ENCODE data around the gene HTT. TPM values are rescaled to one million over a fixed set of nuclear protein-coding genes. Genes with fewer than 3 reads are reported as not detected.

The HTT gene
- total RNA-seq, 1 experiment from 2014 or later = 44.4 TPM

DNA sequence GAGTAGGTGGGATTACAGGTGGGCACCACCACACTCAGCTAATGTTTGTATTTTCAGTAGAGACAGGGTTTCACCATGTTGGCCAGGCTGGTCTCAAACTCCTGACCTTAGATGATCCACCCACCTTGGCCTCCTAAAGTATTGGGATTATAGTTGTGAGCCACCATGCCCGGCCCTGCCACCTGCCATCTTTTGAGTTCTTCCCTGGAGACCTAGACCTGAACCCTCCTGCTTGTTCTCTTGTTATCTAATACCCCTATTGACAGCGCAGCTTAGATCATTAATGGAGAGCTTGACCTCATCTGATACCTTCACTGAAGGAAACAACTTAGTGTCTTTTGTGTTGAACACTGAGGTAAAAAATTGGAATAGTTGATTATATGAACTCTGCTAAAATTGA is 53.6 kb downstream of the HTT start:
- intact Hi-C loops (cut with micrococcal nuclease; ENCODE audit: unreplicated experiment) = no loop called here
- no peak for TF ChIP-seq CTCF (IDR thresholded peaks at IDR 0.05; ENCODE audit: unreplicated experiment)
- no peak for DNase-seq
- H3K4me3 Mint-ChIP-seq (ENCODE audit: low read depth, unreplicated experiment) = no peak overlapping the region
- H3K4me1 Mint-ChIP-seq (ENCODE audit: low read depth, unreplicated experiment) = no peaks in the 10 kb centered on the region
- no TSS peak for BruUV-seq (replicated peaks)
- H3K27me3 Mint-ChIP-seq (ENCODE audit: unreplicated experiment) = no peaks in the 10 kb centered on the region
- H3K36me3 Mint-ChIP-seq (ENCODE audit: insufficient read depth, unreplicated experiment) = peaks cover 18% of the 10 kb centered on the region
- no peaks in the 10 kb centered on the region for H3K9me3 Mint-ChIP-seq (ENCODE audit: low read depth, unreplicated experiment)
- H3K27ac Mint-ChIP-seq (ENCODE audit: unreplicated experiment) = no peak overlapping the region
- CTCF ChIA-PET = no interaction called here

- BruUV-seq (replicated peaks) = no TSS peak
- H3K4me1 Mint-ChIP-seq (ENCODE audit: low read depth, unreplicated experiment) = no peaks in the 10 kb centered on the region
- peaks cover 20% of the 10 kb centered on the region for H3K36me3 Mint-ChIP-seq (ENCODE audit: insufficient read depth, unreplicated experiment)
- no peak overlapping the region for H3K27ac Mint-ChIP-seq (ENCODE audit: unreplicated experiment)
- no peaks in the 10 kb centered on the region for H3K27me3 Mint-ChIP-seq (ENCODE audit: unreplicated experiment)
- CTCF ChIA-PET = no interaction called here
- intact Hi-C loops (cut with micrococcal nuclease; ENCODE audit: unreplicated experiment) = no loop called here
- H3K9me3 Mint-ChIP-seq (ENCODE audit: low read depth, unreplicated experiment) = no peaks in the 10 kb centered on the region
- TF ChIP-seq CTCF (IDR thresholded peaks at IDR 0.05; ENCODE audit: unreplicated experiment) = no peak
- no peak for DNase-seq
- no peak overlapping the region for H3K4me3 Mint-ChIP-seq (ENCODE audit: low read depth, unreplicated experiment)
Measured at GRCh38 chr4:3128976-3129375, 54.5 kb downstream of the HTT start.

DNA sequence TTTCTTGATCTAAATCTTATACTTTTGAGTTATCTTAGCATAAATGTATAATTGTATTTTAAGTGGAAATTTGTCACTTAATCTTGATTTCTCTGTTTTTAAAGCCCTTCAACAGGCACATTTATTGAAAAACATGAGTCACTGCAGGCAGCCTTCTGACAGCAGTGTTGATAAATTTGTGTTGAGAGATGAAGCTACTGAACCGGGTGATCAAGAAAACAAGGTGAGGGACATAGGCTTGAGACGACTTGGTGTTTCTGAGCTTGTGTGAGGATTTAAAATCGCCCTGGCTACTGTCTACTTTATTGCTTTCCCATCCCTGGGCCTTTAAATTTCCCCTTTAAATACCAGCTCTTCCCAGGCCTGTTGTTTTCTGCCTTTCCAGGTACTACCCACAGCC is 55.7 kb downstream of the HTT start:
- intact Hi-C loops (cut with micrococcal nuclease; ENCODE audit: unreplicated experiment) = no loop called here
- DNase-seq = no peak
- peaks cover 20% of the 10 kb centered on the region for H3K36me3 Mint-ChIP-seq (ENCODE audit: insufficient read depth, unreplicated experiment)
- TF ChIP-seq CTCF (IDR thresholded peaks at IDR 0.05; ENCODE audit: unreplicated experiment) = no peak
- no peaks in the 10 kb centered on the region for H3K9me3 Mint-ChIP-seq (ENCODE audit: low read depth, unreplicated experiment)
- no TSS peak for BruUV-seq (replicated peaks)
- H3K4me3 Mint-ChIP-seq (ENCODE audit: low read depth, unreplicated experiment) = no peak overlapping the region
- H3K27ac Mint-ChIP-seq (ENCODE audit: unreplicated experiment) = no peak overlapping the region
- H3K27me3 Mint-ChIP-seq (ENCODE audit: unreplicated experiment) = no peaks in the 10 kb centered on the region
- no peaks in the 10 kb centered on the region for H3K4me1 Mint-ChIP-seq (ENCODE audit: low read depth, unreplicated experiment)
- CTCF ChIA-PET = no interaction called here

DNA sequence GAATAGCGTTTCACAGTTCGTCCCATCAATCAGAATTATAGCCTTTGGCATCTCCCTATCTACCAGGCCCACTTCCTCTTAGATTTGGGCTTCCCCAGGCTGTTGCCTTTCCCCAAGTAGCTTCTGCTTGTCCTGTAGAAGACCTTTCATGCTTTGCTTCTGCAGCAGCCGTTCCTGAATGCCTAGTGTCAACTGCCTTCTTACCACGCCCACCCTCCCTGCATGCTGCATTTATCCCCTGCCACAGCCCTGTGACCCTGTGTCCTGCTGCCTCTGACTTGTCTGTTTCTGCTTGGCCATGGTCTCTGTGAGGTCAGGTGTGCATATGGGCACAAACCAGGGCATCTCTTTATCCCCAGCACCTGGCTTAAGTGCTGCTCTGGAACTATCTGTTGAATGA is 56.3 kb downstream of the HTT start:
- H3K4me1 Mint-ChIP-seq (ENCODE audit: low read depth, unreplicated experiment) = no peaks in the 10 kb centered on the region
- H3K27ac Mint-ChIP-seq (ENCODE audit: unreplicated experiment) = no peak overlapping the region
- H3K36me3 Mint-ChIP-seq (ENCODE audit: insufficient read depth, unreplicated experiment) = peaks cover 20% of the 10 kb centered on the region
- H3K27me3 Mint-ChIP-seq (ENCODE audit: unreplicated experiment) = no peaks in the 10 kb centered on the region
- no peak for DNase-seq
- CTCF ChIA-PET = no interaction called here
- no TSS peak for BruUV-seq (replicated peaks)
- no peaks in the 10 kb centered on the region for H3K9me3 Mint-ChIP-seq (ENCODE audit: low read depth, unreplicated experiment)
- intact Hi-C loops (cut with micrococcal nuclease; ENCODE audit: unreplicated experiment) = no loop called here
- no peak overlapping the region for H3K4me3 Mint-ChIP-seq (ENCODE audit: low read depth, unreplicated experiment)
- TF ChIP-seq CTCF (IDR thresholded peaks at IDR 0.05; ENCODE audit: unreplicated experiment) = no peak

DNA sequence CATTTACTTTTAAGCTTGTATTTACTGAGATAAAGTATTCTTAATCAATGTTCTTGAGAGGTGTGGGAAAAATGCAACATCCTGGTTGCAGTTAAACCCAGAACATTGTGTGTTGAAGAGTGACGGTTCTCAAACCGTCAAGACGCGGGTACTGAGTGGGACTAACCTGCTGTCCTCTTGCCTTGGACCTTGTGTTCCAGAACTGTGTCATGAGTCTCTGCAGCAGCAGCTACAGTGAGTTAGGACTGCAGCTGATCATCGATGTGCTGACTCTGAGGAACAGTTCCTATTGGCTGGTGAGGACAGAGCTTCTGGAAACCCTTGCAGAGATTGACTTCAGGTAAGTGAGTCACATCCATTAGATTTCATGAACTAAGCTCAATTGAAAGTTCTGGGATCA is 59.7 kb downstream of the HTT start:
- CTCF ChIA-PET = no interaction called here
- no TSS peak for BruUV-seq (replicated peaks)
- no peak overlapping the region for H3K4me3 Mint-ChIP-seq (ENCODE audit: low read depth, unreplicated experiment)
- H3K36me3 Mint-ChIP-seq (ENCODE audit: insufficient read depth, unreplicated experiment) = peaks cover 20% of the 10 kb centered on the region
- no peak for TF ChIP-seq CTCF (IDR thresholded peaks at IDR 0.05; ENCODE audit: unreplicated experiment)
- intact Hi-C loops (cut with micrococcal nuclease; ENCODE audit: unreplicated experiment) = no loop called here
- H3K4me1 Mint-ChIP-seq (ENCODE audit: low read depth, unreplicated experiment) = no peaks in the 10 kb centered on the region
- no peak for DNase-seq
- H3K27me3 Mint-ChIP-seq (ENCODE audit: unreplicated experiment) = no peaks in the 10 kb centered on the region
- no peaks in the 10 kb centered on the region for H3K9me3 Mint-ChIP-seq (ENCODE audit: low read depth, unreplicated experiment)
- no peak overlapping the region for H3K27ac Mint-ChIP-seq (ENCODE audit: unreplicated experiment)

Data from Calu3 (cell line).